IPS-NIHi7 (cell line): ENCODE results near the gene HSPH1.

ENCODE experiments used
- DNase-seq: peaks from one replicate; pipeline ENCODE4 v3.0.0; 2012; ENCODE audit warnings: mixed read lengths; ENCODE audit errors: extremely low spot score

The HSPH1 gene

DNA sequence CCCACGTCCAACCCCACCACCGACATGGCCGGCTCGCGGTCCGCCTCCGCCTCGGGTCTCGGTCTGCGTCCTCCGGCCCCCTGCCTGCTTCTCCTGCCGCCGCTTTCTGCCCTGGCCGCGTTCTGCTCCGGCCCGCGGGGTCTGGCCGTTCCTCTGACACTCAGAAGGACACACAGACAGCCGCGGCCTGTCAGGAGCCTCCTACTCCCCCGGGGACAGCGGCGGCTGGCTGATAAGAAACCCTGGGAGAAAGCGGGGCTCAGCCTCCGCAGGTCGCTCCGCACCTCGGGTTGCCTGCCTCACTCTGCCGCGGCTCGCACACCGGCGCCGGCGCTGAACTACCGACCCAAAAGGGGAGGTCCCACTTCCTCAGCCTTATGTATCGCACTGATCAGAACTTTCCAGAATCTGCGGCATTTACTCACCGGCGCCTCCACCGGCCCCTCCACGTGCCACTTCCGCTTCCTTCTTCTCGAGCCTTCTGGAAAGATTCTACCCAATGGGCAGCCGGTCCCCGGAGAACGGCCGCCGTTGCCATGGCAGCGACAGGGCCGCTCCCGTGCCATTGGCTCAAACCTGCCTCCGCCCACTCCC lies at the start of gene HSPH1:
Gene HSPH1 (minus strand): TSS at position 348 of the 594 bp plus-strand sequence. CDS start 322 bp downstream, at position 26.
- DNase-seq, result peak; percentile 96

- no peak for DNase-seq
These were observed 48.1 kb upstream of the HSPH1 start for GRCh38 chr13:31209841-31210210.

- DNase-seq, result peak; percentile 39
These were observed 47.6 kb upstream of the HSPH1 start for GRCh38 chr13:31209172-31209840.

- DNase-seq, result no peak
These were observed 46.9 kb upstream of the HSPH1 start for GRCh38 chr13:31208559-31209122.

DNA sequence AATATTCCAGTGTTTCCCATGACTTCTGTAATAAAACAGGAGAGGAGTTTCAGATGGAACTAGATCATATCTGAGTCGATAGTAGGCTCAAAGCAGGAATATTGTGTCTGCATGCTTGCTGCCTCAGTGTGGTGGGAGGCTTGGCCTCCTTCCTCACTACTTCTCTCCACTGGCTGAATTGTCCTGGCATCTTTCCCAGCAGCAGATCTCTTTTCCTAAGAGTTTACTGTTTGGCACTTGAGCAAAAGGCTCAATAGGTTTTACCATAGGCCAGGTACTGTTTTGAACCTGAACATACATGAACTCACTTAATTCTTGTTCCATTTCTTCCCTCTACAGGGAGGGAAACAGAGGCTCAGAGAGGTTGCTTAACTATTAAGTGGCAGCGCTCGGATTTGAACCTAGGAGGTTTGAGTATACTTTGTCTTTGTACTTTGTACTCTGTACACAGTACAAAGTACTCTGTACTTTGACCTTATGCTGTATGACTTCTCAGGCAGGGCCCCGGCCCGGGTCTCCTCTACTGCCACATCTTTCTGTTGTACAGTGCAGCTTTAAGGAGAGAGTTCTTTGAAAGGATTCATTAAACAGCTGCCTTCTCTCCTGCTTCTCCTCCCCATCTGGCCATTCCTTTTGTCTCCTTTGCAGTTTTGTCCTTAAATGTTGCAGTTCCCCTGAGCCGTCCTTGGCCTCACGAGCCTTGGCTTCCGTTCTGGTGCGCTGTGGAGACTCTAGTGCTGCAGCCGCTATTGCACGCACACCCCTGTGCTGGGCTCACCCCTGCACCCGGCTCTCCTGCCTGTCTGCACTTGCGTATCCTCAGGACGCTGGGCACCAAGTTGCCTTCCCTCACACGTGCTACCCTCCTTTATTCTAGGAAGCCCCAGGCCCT lies 46.2 kb upstream of the HSPH1 start:
- DNase-seq, result no peak

DNA sequence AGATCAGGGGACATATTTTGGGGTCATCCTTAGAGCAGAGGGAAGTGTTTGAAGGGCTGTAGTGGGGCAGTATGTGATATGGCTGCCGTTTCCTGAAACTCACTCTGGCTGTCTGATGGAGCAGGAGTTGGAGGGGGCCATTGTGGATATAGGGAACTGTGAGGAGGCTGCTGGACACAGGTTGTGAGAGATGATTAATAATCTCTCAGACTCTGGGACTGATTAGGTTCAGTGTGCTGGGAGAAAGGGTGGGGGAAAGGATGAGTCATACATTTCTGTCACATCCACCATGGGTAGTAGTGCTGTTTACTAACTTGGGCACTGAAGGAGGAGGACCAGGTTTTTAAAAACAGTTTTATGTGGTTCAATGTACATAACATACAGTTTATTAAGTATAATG lies 42.9 kb upstream of the HSPH1 start:
- no peak for DNase-seq

DNA sequence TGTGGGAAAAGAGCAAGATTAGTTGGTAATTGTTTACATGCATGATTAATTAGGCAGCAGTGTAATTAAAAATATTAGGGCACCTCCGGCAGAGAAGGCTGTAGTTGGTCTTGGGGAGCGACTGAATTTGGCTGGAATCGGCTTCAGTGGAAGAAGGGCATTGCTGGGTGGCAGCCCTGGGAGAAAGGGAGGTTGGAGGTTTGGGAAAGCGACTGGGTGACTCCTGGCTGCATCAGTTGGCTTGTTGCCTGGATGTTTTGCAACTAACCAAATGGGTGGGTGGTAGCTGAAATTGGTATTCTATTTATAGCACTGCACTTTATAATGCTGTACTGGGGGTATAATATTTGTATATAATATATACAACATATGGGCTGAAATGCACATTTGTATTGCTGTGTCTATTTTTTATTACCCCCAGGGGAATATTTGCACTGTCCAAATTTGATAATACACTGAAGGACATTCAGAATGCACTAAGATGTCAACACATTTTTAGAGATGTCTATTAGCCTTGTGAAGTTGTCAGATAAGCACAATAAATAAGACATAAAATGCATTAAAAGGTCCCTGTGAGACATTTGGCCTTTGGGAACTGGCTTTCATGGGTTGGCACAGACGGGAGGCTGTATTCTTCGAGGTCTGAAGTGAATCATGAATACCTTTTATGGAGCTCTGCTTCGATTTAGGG lies 39.8 kb upstream of the HSPH1 start:
- no peak for DNase-seq

GRCh38 chr13:31200637-31200971 lies 38.9 kb upstream of the HSPH1 start:
- DNase-seq, result no peak

DNA sequence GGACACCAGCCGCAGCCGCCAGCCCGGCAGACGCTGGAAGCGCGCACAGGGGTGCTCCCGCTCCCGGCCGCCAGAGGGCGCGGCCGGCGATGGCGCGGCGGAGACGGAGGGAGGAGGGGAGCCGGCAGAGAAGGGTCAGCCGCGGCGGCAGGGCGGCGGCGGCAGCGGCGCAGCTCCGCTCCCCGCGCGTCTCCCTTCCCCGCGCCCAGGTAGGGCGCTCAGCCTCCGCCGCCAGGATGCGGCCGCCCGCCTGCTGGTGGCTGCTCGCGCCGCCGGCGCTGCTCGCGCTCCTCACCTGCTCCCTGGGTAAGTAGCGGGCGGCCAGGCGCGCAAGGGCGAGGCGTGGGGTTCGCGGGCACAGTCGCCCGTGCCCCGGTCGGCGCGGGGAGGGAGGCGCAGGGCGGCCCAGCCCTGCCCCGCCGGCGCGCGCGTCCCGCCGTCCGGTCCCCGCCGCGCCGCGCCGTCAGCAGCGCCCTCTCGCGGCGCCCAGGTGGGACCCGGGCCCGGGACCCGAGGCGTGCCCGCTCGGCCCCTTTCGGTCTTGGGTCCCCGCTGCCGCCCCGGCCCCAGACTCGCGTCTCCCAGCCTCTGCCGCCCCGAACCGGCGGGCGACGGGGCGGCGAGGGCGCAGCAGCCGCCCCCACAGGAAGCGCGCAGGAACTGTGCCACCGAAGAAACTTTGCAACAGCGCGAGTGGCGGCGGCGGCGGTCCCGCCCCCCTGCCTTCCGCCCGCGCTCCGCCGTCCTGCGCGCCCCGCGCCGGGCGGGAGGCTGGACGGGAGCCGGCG lies 38.3 kb upstream of the HSPH1 start, which contains the start of gene B3GLCT:
Gene B3GLCT (plus strand): TSS at position 127 of the 788 bp plus-strand sequence. CDS start 110 bp downstream, at position 237.
- DNase-seq, result peak; percentile 95

DNA sequence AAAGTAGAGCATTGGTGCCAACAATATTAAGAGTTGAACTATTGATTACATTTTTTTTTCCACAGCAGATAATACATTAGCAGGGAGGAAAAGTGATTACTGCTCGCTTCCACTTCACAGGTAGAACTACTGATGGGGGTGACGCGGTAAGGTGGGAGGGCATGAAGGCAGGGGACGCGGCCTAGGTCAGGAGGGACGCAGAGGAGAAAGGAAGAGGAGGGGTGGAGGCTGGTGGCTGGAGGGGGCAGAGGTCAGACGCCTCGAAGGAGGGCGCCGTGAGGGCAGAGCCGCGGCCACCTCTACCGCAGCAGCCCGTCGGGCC lies 37.8 kb upstream of the HSPH1 start:
- DNase-seq, result no peak

DNA sequence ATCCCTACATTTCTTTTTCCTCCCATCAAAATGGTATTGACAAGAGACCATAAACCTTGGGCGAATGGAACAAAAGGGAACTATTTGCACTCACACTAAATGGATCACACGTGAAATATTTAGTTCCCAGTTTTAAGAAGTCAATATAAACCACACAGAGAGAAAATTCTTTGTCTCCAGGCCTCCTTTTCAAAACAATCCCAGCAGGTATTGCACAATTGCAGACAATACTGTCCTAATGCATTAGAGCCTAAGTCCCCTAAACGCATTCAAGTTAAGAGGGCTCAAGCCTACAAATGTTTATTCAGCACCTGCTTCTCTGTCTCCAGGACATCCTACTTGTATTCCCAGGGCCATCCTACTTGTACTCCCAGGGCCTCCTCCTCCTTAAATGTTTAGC lies 36.8 kb upstream of the HSPH1 start:
- DNase-seq, result no peak

GRCh38 chr13:31196992-31197391 lies 35.3 kb upstream of the HSPH1 start:
- no peak for DNase-seq

- no peak for DNase-seq
These were observed 33.9 kb upstream of the HSPH1 start for GRCh38 chr13:31195616-31196015.

GRCh38 chr13:31192306-31192705 lies 30.6 kb upstream of the HSPH1 start:
- no peak for DNase-seq

DNA sequence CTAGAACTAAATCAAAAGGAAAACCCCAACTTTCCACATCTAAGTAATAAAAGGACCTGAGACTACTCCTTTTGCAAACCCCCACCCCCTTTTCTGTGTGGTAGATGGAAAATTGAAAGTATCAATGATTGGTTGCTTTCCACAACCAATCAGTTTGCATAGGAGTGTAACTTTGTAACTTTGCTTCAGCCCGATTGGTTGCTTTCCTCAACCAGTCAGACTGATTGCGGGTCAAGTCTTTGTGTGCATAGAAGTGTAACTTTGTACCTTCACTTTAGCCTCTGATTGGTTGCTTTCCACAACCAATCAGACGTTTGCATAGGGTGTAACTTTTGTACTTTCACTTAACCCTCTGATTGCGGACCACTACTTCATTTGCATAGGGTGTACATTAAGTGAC lies 30.0 kb upstream of the HSPH1 start:
- no peak for DNase-seq

DNA sequence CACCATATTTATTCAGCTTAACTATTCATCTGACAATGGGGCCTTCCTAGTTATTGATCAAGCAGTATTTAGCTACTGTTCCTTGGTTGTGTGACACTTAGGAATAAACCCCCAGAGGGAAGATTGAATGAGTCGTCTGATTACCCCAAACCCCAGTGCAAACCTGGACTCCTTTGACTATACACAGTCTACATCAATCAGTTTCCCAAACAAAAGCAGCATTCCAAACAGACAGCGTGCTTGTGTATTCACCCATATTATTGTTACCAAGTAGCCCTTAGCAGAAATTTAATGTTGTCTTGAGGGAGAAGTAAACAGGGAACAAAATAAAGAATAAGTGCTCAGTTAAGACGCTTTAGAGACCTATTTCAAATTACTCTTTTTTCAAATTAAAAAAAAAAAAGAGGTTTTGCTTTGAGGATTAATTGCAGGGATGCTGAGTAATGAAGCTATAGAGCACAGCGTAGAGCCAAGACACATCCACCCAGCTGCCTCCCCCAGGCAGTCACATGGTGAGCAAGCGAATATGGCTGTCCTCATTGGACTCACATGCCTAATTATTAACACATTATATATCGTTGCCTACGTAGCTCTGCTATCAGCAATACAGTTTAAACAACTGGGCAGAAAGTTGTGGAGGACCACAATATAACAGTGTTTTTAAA lies 23.4 kb upstream of the HSPH1 start:
- DNase-seq, result no peak

DNA sequence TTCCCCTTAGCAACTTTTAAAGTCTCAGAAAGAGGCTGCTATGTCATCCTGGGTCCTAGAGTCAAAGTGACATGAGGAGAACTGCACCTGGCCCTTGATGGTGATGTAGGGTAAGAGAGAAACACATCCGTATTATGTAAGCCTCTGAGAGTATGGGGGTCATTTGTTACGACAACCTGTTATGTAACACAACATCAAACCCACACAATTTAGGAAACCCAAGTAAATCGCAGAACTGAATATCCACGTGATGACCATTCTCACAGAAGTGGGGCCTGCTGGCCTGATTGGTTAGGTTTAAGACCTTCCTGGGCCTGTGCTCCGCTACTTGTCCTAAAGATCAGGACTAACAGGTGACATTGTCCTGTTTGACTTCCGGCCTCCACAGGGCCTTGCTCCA lies 22.7 kb upstream of the HSPH1 start:
- DNase-seq, result no peak

DNA sequence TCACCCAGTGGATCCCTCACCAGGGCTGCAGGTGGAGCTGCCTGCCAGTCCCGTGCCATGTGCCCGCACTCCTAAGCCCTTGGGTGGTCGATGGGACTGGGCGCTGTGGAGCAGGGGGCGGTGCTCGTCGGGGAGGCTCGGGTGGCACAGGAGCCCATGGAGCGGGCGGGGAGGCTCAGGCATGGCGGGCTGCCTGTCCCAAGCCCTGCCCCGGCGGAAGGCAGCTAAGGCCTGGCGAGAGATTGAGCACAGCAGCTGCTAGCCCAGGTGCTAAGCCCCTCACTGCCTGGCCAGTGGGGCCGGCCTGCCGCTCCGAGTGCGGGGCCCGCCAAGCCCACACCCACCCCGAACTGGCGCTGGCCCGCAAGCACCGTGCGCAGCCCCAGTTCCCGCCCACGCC lies 21.3 kb upstream of the HSPH1 start:
- no peak for DNase-seq

GRCh38 chr13:31179754-31180153 lies 18.1 kb upstream of the HSPH1 start:
- no peak for DNase-seq

DNA sequence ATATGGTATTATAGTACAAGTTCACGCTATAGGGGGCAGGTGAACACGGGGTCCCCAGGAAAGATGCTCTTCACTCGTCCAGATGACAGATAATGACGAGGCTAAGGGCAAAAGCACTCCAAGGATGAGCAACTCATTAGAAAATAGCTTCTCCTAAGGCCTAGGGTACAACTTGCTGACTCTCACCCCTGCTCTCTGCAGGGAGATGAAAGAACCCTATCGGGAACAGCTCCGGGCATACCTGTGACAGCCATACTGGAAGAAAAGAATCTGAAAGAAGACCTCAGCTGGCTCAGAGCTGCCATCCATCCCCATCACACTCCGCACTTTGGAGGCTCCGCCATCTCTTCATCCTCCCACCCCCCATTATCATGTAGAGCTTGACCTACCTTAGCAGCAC lies 17.5 kb upstream of the HSPH1 start:
- DNase-seq, result no peak
